Measurements from ENCODE around the gene MON1B.

MON1B gene

DNA sequence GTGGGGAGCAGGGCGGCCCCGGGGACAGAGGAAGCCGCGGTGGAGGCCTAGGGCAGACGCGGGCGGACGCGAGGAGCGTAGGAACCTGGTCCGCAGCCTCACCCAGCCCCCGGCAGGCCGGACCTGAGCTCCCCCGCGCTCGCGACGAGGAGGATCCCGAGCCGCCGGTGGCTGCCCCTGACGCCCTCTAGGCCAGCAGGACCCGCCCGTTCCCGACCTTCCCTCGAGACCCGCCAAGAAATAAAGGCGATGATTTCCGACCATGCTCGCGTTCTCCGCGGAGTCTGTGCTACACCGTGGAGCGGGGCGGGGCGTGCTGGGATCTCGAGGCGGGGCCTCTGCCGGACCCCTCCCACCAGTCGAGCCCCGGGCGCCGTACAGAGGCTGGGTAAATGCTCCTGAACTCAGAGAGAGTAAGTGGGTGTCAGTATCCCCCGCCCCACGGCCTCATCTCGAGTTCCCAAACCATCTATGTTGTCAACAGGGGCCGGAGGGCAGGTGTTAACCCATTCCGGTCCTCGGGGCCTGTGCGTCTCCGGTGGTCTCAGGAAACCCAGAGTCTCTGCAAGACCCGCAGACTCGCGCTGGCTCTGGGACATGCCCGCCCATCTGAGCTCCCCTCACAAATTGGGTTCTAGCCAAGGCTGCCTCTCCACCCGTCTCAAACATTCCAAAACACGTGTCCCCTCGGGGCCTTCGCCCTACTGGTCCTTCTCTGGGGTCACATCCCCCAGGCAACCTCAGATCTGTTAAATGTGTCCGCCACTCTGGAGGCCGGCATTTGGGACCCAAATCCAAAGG lies 22.0 kb downstream of the MON1B start:
- H3F3A ChIP-seq (ENCODE audit: low read depth), result no peaks in the 10 kb centered on the region
- H4K20me1 ChIP-seq (ENCODE audit: insufficient read depth, low read length, poor library complexity, severe bottlenecking), result no peaks in the 10 kb centered on the region
- H3K4me1 ChIP-seq (ENCODE audit: insufficient read depth, low read length, poor library complexity, severe bottlenecking), result no peaks in the 10 kb centered on the region
- H3K36me3 ChIP-seq (ENCODE audit: insufficient read depth, low read length), result no peaks in the 10 kb centered on the region
- no peaks in the 10 kb centered on the region for H3K9me2 ChIP-seq (replicated peaks; ENCODE audit: low read depth, low read length)
- H3K4me2 ChIP-seq (ENCODE audit: low read depth, low read length, poor library complexity, severe bottlenecking), result peak overlapping the region; percentile 47
- H3K9ac ChIP-seq (ENCODE audit: low read depth, low read length, poor library complexity, severe bottlenecking), result peak overlapping the region; percentile 79
- TF ChIP-seq, protein P1, sequence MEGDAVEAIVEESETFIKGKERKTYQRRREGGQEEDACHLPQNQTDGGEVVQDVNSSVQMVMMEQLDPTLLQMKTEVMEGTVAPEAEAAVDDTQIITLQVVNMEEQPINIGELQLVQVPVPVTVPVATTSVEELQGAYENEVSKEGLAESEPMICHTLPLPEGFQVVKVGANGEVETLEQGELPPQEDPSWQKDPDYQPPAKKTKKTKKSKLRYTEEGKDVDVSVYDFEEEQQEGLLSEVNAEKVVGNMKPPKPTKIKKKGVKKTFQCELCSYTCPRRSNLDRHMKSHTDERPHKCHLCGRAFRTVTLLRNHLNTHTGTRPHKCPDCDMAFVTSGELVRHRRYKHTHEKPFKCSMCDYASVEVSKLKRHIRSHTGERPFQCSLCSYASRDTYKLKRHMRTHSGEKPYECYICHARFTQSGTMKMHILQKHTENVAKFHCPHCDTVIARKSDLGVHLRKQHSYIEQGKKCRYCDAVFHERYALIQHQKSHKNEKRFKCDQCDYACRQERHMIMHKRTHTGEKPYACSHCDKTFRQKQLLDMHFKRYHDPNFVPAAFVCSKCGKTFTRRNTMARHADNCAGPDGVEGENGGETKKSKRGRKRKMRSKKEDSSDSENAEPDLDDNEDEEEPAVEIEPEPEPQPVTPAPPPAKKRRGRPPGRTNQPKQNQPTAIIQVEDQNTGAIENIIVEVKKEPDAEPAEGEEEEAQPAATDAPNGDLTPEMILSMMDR (conservative IDR thresholded peaks at IDR 0.05; ENCODE audit: low read length), result no peak
- peak overlapping the region; percentile 92 for H2AFZ ChIP-seq (ENCODE audit: low read length)
- no peaks in the 10 kb centered on the region for H3K9me3 ChIP-seq (ENCODE audit: insufficient read depth, low read depth, low read length)
- no peaks in the 10 kb centered on the region for H3K79me2 ChIP-seq (ENCODE audit: insufficient read depth, low read length)
- H3K4me3 ChIP-seq (ENCODE audit: low read length, poor library complexity, severe bottlenecking), result peak overlapping the region; percentile 77
- H3K27me3 ChIP-seq (ENCODE audit: insufficient read depth, low read length, poor library complexity, severe bottlenecking), result no peaks in the 10 kb centered on the region

DNA sequence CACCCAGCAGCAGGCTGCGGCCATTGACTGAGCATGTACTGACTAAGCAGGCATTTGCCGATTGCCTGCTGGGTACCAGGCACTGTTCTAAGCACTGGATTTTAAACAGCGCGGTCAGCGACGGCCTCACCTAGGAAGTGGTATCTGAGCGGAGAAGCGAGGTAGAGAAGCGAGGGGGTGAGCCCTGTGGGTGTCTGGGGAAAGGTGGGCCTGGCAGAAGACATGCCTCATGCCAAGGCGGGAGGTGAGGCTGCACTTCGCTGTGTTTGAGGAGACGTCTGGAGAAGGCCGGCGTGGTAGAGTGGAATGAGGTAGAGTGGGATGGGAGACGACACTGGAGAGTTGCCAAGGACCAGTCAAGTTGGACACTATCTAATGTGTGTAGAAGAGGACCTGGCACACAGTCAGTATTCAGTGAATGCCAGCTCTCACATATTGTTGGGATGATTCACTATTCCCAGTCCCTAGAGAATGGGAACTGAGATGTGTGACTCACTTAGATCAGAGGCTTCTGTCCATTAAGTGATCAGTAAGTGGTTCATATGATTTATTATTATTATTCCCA lies 22.6 kb downstream of the MON1B start:
- no peaks in the 10 kb centered on the region for H3F3A ChIP-seq (ENCODE audit: low read depth)
- TF ChIP-seq EZH2phosphoT487 (IDR thresholded peaks at IDR 0.05; ENCODE audit: borderline replicate concordance), result no peak
- TF ChIP-seq, protein P1 (conservative IDR thresholded peaks at IDR 0.05; ENCODE audit: low read length), result no peak
- H3K4me3 ChIP-seq (ENCODE audit: low read length, poor library complexity, severe bottlenecking), result peak overlapping the region; percentile 77
- H3K79me2 ChIP-seq (ENCODE audit: insufficient read depth, low read length), result no peaks in the 10 kb centered on the region
- no peaks in the 10 kb centered on the region for H3K27me3 ChIP-seq (ENCODE audit: insufficient read depth, low read length, poor library complexity, severe bottlenecking)
- H4K20me1 ChIP-seq (ENCODE audit: insufficient read depth, low read length, poor library complexity, severe bottlenecking), result no peaks in the 10 kb centered on the region
- H3K9me2 ChIP-seq (replicated peaks; ENCODE audit: low read depth, low read length), result no peaks in the 10 kb centered on the region
- H3K9ac ChIP-seq (ENCODE audit: low read depth, low read length, poor library complexity, severe bottlenecking), result no peak overlapping the region
- H2AFZ ChIP-seq (ENCODE audit: low read length), result no peak overlapping the region
- no peaks in the 10 kb centered on the region for H3K4me1 ChIP-seq (ENCODE audit: insufficient read depth, low read length, poor library complexity, severe bottlenecking)
- H3K9me3 ChIP-seq (ENCODE audit: insufficient read depth, low read depth, low read length), result no peaks in the 10 kb centered on the region
- H3K36me3 ChIP-seq (ENCODE audit: insufficient read depth, low read length), result no peaks in the 10 kb centered on the region
- peak overlapping the region; percentile 47 for H3K4me2 ChIP-seq (ENCODE audit: low read depth, low read length, poor library complexity, severe bottlenecking)

DNA sequence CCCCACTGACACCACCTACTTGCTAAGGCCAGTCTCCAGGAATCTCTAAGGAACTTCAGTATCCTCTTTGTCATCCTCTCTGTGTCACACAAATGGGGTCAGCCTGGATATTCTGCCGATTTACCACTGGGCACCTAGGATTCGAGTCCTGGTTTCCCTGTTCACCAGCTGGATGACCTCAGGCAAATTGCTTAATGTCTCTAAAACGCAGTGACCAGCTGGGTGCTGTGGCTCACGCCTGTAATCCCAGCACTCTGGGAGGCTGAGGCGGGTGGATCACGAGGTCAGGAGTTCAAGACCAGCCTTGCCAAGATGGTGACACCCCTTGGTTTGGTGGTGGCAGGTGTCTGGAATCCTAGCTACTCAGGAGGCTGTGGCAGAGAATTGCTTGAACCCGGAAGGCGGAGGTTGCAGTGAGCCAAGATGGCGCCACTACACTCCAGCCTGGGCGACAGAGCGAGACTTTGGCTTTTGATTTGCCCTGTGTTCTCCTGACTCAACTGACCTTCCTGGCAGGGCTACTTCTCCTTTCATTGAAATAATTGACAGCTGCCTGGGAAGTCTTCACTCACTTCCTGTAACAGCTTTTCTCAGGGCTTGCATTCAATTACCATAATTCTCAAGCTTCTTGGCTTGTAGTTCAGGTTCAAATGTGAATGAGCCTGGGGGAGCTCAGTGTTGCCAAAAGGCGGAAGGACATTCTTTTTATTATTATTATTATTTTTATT lies 23.6 kb downstream of the MON1B start:
- H4K20me1 ChIP-seq (ENCODE audit: insufficient read depth, low read length, poor library complexity, severe bottlenecking), result no peaks in the 10 kb centered on the region
- TF ChIP-seq, protein P1 (conservative IDR thresholded peaks at IDR 0.05; ENCODE audit: low read length), result no peak
- no peak for TF ChIP-seq EZH2phosphoT487 (IDR thresholded peaks at IDR 0.05; ENCODE audit: borderline replicate concordance)
- H3K9me2 ChIP-seq (replicated peaks; ENCODE audit: low read depth, low read length), result no peaks in the 10 kb centered on the region
- H3K4me1 ChIP-seq (ENCODE audit: insufficient read depth, low read length, poor library complexity, severe bottlenecking), result no peaks in the 10 kb centered on the region
- no peak overlapping the region for H2AFZ ChIP-seq (ENCODE audit: low read length)
- H3K9me3 ChIP-seq (ENCODE audit: insufficient read depth, low read depth, low read length), result no peaks in the 10 kb centered on the region
- H3K79me2 ChIP-seq (ENCODE audit: insufficient read depth, low read length), result no peaks in the 10 kb centered on the region
- H3K4me3 ChIP-seq (ENCODE audit: low read length, poor library complexity, severe bottlenecking), result no peak overlapping the region
- H3K36me3 ChIP-seq (ENCODE audit: insufficient read depth, low read length), result no peaks in the 10 kb centered on the region
- no peak overlapping the region for H3K4me2 ChIP-seq (ENCODE audit: low read depth, low read length, poor library complexity, severe bottlenecking)
- no peaks in the 10 kb centered on the region for H3F3A ChIP-seq (ENCODE audit: low read depth)
- H3K27me3 ChIP-seq (ENCODE audit: insufficient read depth, low read length, poor library complexity, severe bottlenecking), result no peaks in the 10 kb centered on the region
- H3K9ac ChIP-seq (ENCODE audit: low read depth, low read length, poor library complexity, severe bottlenecking), result no peak overlapping the region

Data from Loucy (cell line).